Erythroblast (primary cell): Measurements from ENCODE around the gene METRN.

Source experiments
- GATA1 ChIP-seq: IDR thresholded peaks from 2 replicates; pipeline ENCODE4 v1.6.1; 2011; ENCODE audit warnings: low read depth, mild to moderate bottlenecking, control low read depth, low read length, moderate library complexity
- POLR2A ChIP-seq: IDR thresholded peaks from 2 replicates; pipeline ENCODE4 v1.6.1; 2011; ENCODE audit warnings: mild to moderate bottlenecking, low read length

GRCh38 chr16:740459-740763 lies 25.5 kb downstream of the METRN start:
- TF ChIP-seq POLR2A (no peak), GATA1 (no peak)
